Cardiac muscle cell (in vitro differentiated cells and primary cell): ENCODE measurements around the gene ERGIC1. TPM values are rescaled to one million over a fixed set of nuclear protein-coding genes. Genes with fewer than 3 reads are reported as not detected.

Experiments used
- DNase-seq, 2 donors: peaks; one replicate each; pipeline versions ENCODE4 v3.0.0 to v3.0.0-alpha.2; 2010 to 2017; ENCODE audit warnings: low read depth in 1 of 2, low spot score in 1 of 2
- H3K27ac ChIP-seq: fragments of 200-600 bp; sonication (generic); 2 replicates; pipeline ENCODE4 v1.5.1; 2016
- H3K27me3 ChIP-seq: fragments of 200-600 bp; sonication (generic); 2 replicates; pipeline ENCODE4 v1.6.0; 2016; ENCODE audit warnings: control low read depth
- H3K36me3 ChIP-seq: fragments of 200-600 bp; sonication (generic); 2 replicates; pipeline ENCODE4 v1.5.1; 2016; ENCODE audit warnings: control low read depth
- H3K4me1 ChIP-seq: fragments of 200-600 bp; sonication (generic); 2 replicates; pipeline ENCODE4 v1.8.1; 2017; ENCODE audit warnings: low read depth, mild to moderate bottlenecking, mixed run types
- H3K4me3 ChIP-seq: fragments of 200-600 bp; sonication (generic); 2 replicates; pipeline ENCODE4 v1.5.1; 2016; ENCODE audit warnings: mild to moderate bottlenecking
- H3K9me3 ChIP-seq: fragments of 200-600 bp; sonication (generic); 2 replicates; pipeline ENCODE4 v1.5.1; 2017; ENCODE audit warnings: low read depth, mild to moderate bottlenecking, control low read depth
- CTCF ChIP-seq: IDR thresholded peaks from 2 replicates; pipeline ENCODE4 v1.5.1; 2012; ENCODE audit warnings: low read depth, mild to moderate bottlenecking, low read length
- polyA plus RNA-seq: library from polyadenylated mRNA; unstranded; fragments of >200 nt; fragmentation: Nextera tagmentation; extraction: Ambion mirVana; gene quantifications from 2 replicates; pipeline ENCODE4 v1.2.1, GENCODE V29; 2016
- total RNA-seq: library from RNA; depleted of rRNA; stranded (reverse); fragments of >200 nt; gene quantifications from 2 replicates; pipeline ENCODE4 v1.2.3, GENCODE V29; 2016

Gene ERGIC1
- total and polyA plus RNA-seq, 2 experiments from 2014 or later, result 15.4 to 77.3 TPM

DNA sequence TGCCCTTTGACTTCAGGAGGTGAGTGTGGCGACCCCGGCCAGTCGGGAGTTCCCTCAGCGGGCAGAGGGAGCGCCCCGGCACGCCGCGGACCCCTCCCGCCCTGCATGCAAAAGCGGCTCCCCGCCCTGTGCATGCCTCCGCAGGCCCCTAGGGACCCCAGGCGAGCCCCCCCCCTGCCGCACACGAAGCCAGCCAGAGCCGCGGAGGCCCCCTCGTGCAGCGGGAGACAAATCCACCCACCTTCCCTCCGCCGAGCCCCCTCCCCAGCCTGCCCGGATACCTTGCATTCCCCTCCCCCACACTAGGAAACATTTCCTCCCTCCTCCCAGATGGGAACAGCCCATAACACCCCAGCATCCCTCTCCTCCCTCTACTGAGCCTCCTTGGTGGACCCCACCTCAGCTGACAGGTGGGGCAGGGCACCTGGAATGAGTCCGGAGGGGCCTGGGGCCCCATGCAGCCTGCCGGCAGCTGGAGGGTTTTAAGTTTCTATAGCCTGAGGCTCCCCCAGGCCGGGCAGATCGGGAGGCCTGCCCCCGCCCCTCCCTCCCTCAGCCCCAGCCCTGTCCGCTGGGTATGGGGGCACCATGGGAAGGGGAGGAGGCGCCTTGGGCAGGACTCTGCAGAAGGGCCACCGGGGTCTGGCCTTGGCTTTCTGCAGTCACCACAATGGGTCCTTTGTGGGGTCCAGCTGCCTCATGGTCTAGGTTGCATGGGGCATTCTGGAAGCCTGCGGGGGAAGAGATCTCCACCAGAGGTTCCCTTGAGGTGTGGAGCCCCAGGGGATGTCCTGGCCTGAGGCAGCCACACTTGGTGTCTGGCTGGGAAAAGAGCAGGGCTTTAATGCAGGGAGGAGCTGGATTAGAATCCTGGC is 601 bp downstream of the ERGIC1 start:
- Histone ChIP-seq H3K27me3 (no peaks in the 10 kb centered on the region), H3K27ac (peak overlapping the region; percentile 76), H3K9me3 (no peaks in the 10 kb centered on the region), H3K4me1 (no peaks in the 10 kb centered on the region), H3K36me3 (no peaks in the 10 kb centered on the region), H3K4me3 (peak overlapping the region; percentile 88)
- peak; percentile 4 for TF ChIP-seq CTCF
- DNase-seq, result peak; percentile 34 to 43

GRCh38 chr5:172835290-172835993 is 1.4 kb downstream of the ERGIC1 start:
- Histone ChIP-seq H3K36me3 (no peaks in the 10 kb centered on the region), H3K4me1 (no peaks in the 10 kb centered on the region), H3K27ac (no peak overlapping the region), H3K9me3 (no peaks in the 10 kb centered on the region), H3K4me3 (peak overlapping the region; percentile 88), H3K27me3 (no peaks in the 10 kb centered on the region)
- DNase-seq, result no peak
- no peak for TF ChIP-seq CTCF

DNA sequence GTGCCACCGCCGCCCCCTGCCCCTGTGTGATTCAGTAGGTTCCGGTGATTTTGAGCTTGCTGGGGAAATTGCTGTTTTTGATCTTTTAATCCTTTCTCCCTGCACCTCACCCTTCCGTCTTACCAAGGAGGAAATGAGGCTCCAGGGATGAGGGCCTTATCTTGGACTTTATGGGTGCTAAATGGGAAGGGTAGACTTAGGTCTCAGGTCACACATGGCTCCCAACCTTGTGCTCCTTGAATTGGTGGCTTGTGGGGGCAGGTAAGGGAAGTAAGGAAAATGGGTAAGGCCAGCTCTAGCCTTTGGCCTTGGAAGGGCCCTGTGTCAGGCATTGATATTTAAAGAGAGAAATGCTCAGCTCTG is 1.9 kb downstream of the ERGIC1 start:
- no peak overlapping the region for H3K27ac ChIP-seq
- H3K4me3 ChIP-seq, result no peak overlapping the region
- TF ChIP-seq CTCF, result no peak
- no peaks in the 10 kb centered on the region for H3K36me3 ChIP-seq
- no peaks in the 10 kb centered on the region for H3K27me3 ChIP-seq
- no peaks in the 10 kb centered on the region for H3K4me1 ChIP-seq
- no peaks in the 10 kb centered on the region for H3K9me3 ChIP-seq
- no peak for DNase-seq

DNA sequence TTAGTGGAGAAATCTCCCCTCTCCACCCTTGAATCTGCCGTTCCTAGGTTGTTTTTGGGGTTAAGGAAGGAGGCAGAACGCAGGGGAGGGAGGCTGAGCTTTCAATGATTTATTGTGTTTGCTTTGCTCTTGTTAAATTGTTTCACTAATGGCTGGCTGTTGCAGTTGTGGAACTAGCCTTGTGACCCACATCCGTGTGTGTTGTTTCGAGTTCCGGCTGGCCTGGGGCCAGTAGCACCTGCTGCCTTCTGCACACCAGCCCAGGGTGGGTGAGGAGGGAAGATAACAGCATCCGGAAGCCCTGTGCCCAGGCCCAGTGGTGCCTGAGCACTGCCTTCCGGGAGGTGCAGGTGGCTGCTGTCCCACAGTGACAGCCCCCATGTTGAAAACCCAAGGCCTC is 3.6 kb downstream of the ERGIC1 start:
- Histone ChIP-seq H3K36me3 (no peaks in the 10 kb centered on the region), H3K27ac (no peak overlapping the region), H3K4me1 (no peaks in the 10 kb centered on the region), H3K27me3 (no peaks in the 10 kb centered on the region), H3K9me3 (no peaks in the 10 kb centered on the region), H3K4me3 (no peak overlapping the region)
- no peak for DNase-seq
- TF ChIP-seq CTCF, result no peak

DNA sequence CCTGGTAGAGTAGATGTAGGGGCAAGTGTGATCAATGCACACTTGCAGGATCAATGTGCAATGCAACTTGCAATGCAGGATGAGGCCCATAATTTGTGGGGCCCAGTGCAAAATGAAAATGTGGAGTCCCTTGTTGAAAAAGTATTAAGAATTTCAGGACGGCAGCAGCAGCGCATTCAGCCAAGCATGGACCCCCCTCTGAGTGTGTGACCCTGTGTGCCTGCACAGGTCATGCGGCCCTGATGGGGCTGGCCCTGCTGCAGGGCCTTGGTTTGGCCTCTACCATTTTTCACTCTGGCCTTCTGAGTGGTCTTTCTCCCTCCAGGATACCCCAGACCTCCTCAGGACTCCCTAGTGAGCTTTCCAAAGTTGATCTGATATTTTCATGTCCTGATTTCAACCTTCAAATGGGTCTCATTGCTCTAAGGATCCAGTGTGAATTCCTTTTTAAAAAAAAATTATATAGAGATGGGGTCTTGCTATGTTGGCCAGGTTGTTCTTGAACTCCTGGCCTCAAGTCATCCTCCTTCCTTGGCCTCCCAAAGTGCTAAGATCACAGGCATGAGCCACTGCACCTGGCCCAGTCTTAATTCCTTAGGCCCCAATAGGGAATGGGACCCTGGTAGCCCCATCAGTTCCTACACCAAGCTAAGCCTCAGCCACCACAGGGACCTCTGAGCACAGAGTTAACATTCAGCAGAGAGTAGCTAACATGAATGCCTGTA is 4.3 kb downstream of the ERGIC1 start:
- TF ChIP-seq CTCF, result no peak
- Histone ChIP-seq H3K9me3 (no peaks in the 10 kb centered on the region), H3K36me3 (no peaks in the 10 kb centered on the region), H3K4me1 (no peaks in the 10 kb centered on the region), H3K27me3 (no peaks in the 10 kb centered on the region), H3K27ac (no peak overlapping the region), H3K4me3 (no peak overlapping the region)
- DNase-seq, result no peak
